22Rv1 (cell line): Measurements from ENCODE around the gene CAPN11.
A peak's percentile ranks its signal among the peaks of the same experiment; 100 is the strongest.

ENCODE experiments used
- H3K27ac ChIP-seq: fragments of 450-650 bp; 2 replicates; pipeline ENCODE4 v1.5.1; 2017
- CTCF ChIP-seq: fragments of 450-650 bp; IDR thresholded peaks from 2 replicates; pipeline ENCODE4 v1.5.1; 2017; ENCODE audit warnings: mild to moderate bottlenecking
- ZFX ChIP-seq: fragments of 450-650 bp; IDR thresholded peaks from 2 replicates; pipeline ENCODE4 v1.6.1; 2017; ENCODE audit warnings: antibody characterized with exemption, borderline replicate concordance

Gene CAPN11

GRCh38 chr6:44171899-44172546 lies 13.4 kb downstream of the CAPN11 start:
- TF ChIP-seq CTCF (no peak), ZFX (no peak)
- no peak overlapping the region for H3K27ac ChIP-seq

GRCh38 chr6:44172731-44173500 lies 14.3 kb downstream of the CAPN11 start:
- H3K27ac ChIP-seq: no peak overlapping the region
- TF ChIP-seq CTCF (peak; percentile 95), ZFX (no peak)

GRCh38 chr6:44176130-44176761 lies 17.6 kb downstream of the CAPN11 start:
- no peak for TF ChIP-seq ZFX
- no peak for TF ChIP-seq CTCF
- H3K27ac ChIP-seq: no peak overlapping the region

- H3K27ac ChIP-seq: no peak overlapping the region
- no peak for TF ChIP-seq CTCF
- TF ChIP-seq ZFX: no peak
Measured at GRCh38 chr6:44176762-44177509, 18.3 kb downstream of the CAPN11 start.

GRCh38 chr6:44177691-44178423 lies 19.2 kb downstream of the CAPN11 start:
- no peak overlapping the region for H3K27ac ChIP-seq
- TF ChIP-seq CTCF (no peak), ZFX (no peak)

GRCh38 chr6:44178424-44179071 lies 19.9 kb downstream of the CAPN11 start:
- TF ChIP-seq ZFX: no peak
- TF ChIP-seq CTCF: no peak
- no peak overlapping the region for H3K27ac ChIP-seq
